ENCODE measurements around the gene DEK. TPM values are rescaled to one million over a fixed set of nuclear protein-coding genes. Genes with fewer than 3 reads are reported as not detected.

DEK gene
- total and polyA plus RNA-seq, 2 of the 13 experiments (the other 11 are each of a cell fraction or from before 2014, with no cell fraction given) = 53.2 to 276 TPM

GRCh38 chr6:18279422-18279821, 15.1 kb upstream of the DEK start:
- Histone ChIP-seq H3K9ac (ENCODE audit: insufficient read depth, low read depth, low read length) (no peak overlapping the region), H3K79me2 (ENCODE audit: insufficient read depth, low read length) (no peaks in the 10 kb centered on the region), H3K27me3 (ENCODE audit: control insufficient read depth in 1 of 2, insufficient read depth in 2 of 2, low read length in 2 of 2) (peaks cover 5 to 40% of the 10 kb centered on the region in 2 experiments; a peak in 4 of 5 replicates), H3K36me3 (replicated peaks in 1 of 2; ENCODE audit: control insufficient read depth in 1 of 2, insufficient read depth in 2 of 2, low read length in 2 of 2) (no peaks in the 10 kb centered on the region), H3K4me3 (replicated peaks in 1 of 3; ENCODE audit: insufficient read depth in 1 of 3, low read depth in 2 of 3, low read length in 3 of 3) (no peak overlapping the region), H3K27ac (ENCODE audit: extremely low read length, insufficient read depth, low read length) (no peak overlapping the region), H4K20me1 (ENCODE audit: insufficient read depth, low read length) (no peaks in the 10 kb centered on the region), H2AFZ (ENCODE audit: low read length) (no peak overlapping the region), H3K4me1 (ENCODE audit: insufficient read depth, low read length) (0 out of 2 replicates have a peak, but pooled peaks cover 13% of the 10 kb centered on the region), H3K9me3 (ENCODE audit: low read length) (no peaks in the 10 kb centered on the region), H3K4me2 (ENCODE audit: low read depth, low read length) (no peak overlapping the region)
- FAIRE-seq (no peak), DNase-seq (ENCODE audit: low spot score) (no peak), ATAC-seq (no peak)
- POLR2A ChIA-PET = no interaction called here
- in situ Hi-C loops (cut with HindIII; ENCODE audit: extremely low pct_ligation_motif_present, low pct_unique_long_range_greater_than_20kb) = no loop called here
- TF ChIP-seq ZNF766 (CRISPR knock-in tag; IDR thresholded peaks at IDR 0.05; ENCODE audit: borderline replicate concordance) (no peak), ASH2L (IDR thresholded peaks at IDR 0.05; ENCODE audit: insufficient read length, low read depth, low read length) (no peak), CBX2 (IDR thresholded peaks at IDR 0.05; ENCODE audit: low read depth, low read length) (0 out of 2 replicates have a peak, but pooled peaks have one; percentile 7), CBX2 (CRISPR knock-in tag; IDR thresholded peaks at IDR 0.05; ENCODE audit: low read depth) (no peak), KLF11 (CRISPR knock-in tag; IDR thresholded peaks at IDR 0.05) (no peak), ZNF652 (CRISPR knock-in tag; IDR thresholded peaks at IDR 0.05; ENCODE audit: borderline replicate concordance, low read depth) (no peak), ZBTB7B (CRISPR knock-in tag; IDR thresholded peaks at IDR 0.05) (no peak), AGO1 (IDR thresholded peaks at IDR 0.05; ENCODE audit: low read depth, low read length, poor library complexity, severe bottlenecking) (no peak), ZNF691 (CRISPR knock-in tag; IDR thresholded peaks at IDR 0.05; ENCODE audit: borderline replicate concordance, low read depth) (no peak), RORA (CRISPR knock-in tag; IDR thresholded peaks at IDR 0.05) (no peak)
- CTCF ChIA-PET (ENCODE audit: low intra/inter-chr PET ratio, low total read pairs) = no interaction called here
- intact Hi-C loops (cut with micrococcal nuclease; ENCODE audit: unreplicated experiment) = no loop called here
- 4% methylated on average over 3 of the region's 3 CpGs for WGBS (ENCODE audit: low lambda C conversion rate)
- no TSS peak for BruUV-seq (replicated peaks)
